H1 (cell line): ENCODE measurements around the gene PACSIN1. TPM values are rescaled to one million over a fixed set of nuclear protein-coding genes. Genes with fewer than 3 reads are reported as not detected.

Source experiments
- CTCF ChIA-PET: fragments of 300-600 bp; sonication (Branson Sonifier 250); formaldehyde crosslinking; loops from one replicate; lab custom pipeline; 2021; ENCODE audit not compliant: partially characterized antibody; lab: Charles Lee
- POLR2A ChIA-PET: fragments of 300-600 bp; sonication (Branson Sonifier 250); formaldehyde crosslinking; loops from one replicate; lab custom pipeline; 2021; ENCODE audit warnings: inconsistent platforms; ENCODE audit not compliant: partially characterized antibody; lab: Charles Lee
- DNase-seq, 2 experiments: peaks; one replicate each; pipeline versions ENCODE4 v3.0.0 to v3.0.0-alpha.2; 2010 to 2022; ENCODE audit warnings: low spot score in 2 of 2, low read depth in 1 of 2, mixed read lengths in 1 of 2
- FAIRE-seq: peaks from 2 replicates; lab custom pipeline; 2011; peaks lifted over from hg19 to GRCh38; lab: Jason Lieb, UNC
- H2AFZ ChIP-seq: 2 replicates; pipeline ENCODE4 v1.8.1; 2012; ENCODE audit warnings: low read length, inconsistent platforms
- H2AK5ac ChIP-seq: 2 replicates; pipeline ENCODE4 v1.6.1; 2013; ENCODE audit warnings: low read depth, low read length
- H2BK120ac ChIP-seq: replicated peaks from 2 replicates; pipeline ENCODE3; 2013; ENCODE audit warnings: low read depth, low read length, inconsistent platforms
- H2BK12ac ChIP-seq: 2 replicates; pipeline ENCODE4 v1.6.1; 2013; ENCODE audit warnings: low read depth, low read length
- H2BK15ac ChIP-seq: 2 replicates; pipeline ENCODE4 v1.6.1; 2013; ENCODE audit warnings: low read length
- H2BK20ac ChIP-seq: 2 replicates; pipeline ENCODE4 v1.6.1; 2013; ENCODE audit warnings: low read length
- H2BK5ac ChIP-seq: 2 replicates; pipeline ENCODE4 v1.6.1; 2013; ENCODE audit warnings: low read depth, low read length
- H3K14ac ChIP-seq: 2 replicates; pipeline ENCODE4 v1.6.1; 2013; ENCODE audit warnings: inconsistent platforms; ENCODE audit not compliant: insufficient read length
- H3K18ac ChIP-seq: 2 replicates; pipeline ENCODE4 v1.6.1; 2013; ENCODE audit warnings: low read length; ENCODE audit errors: extremely low read depth
- H3K23ac ChIP-seq: 2 replicates; pipeline ENCODE4 v1.6.1; 2013; ENCODE audit warnings: inconsistent platforms; ENCODE audit not compliant: insufficient read length
- H3K23me2 ChIP-seq: 2 replicates; pipeline ENCODE4 v1.6.1; 2013; ENCODE audit warnings: low read depth, low read length
- H3K27ac ChIP-seq: 2 replicates; pipeline ENCODE4 v1.6.1; 2011; ENCODE audit warnings: low read depth, low read length, inconsistent platforms
- H3K27me3 ChIP-seq, 4 experiments: replicated peaks in 1 of 4; 1 replicate in 1 of 4; 2 replicates in 3 of 4; pipeline versions ENCODE4 v1.6.1 to v1.8.1; 2011 to 2013; ENCODE audit warnings: low read length in 3 of 4, mild to moderate bottlenecking in 3 of 4, inconsistent platforms in 2 of 4, mixed read lengths in 2 of 4, moderate library complexity in 1 of 4; ENCODE audit not compliant: control insufficient read depth in 3 of 4, insufficient read depth in 3 of 4; ENCODE audit errors: extremely low read depth in 1 of 4
- H3K36me3 ChIP-seq, 4 experiments: 2 replicates each; pipeline versions ENCODE4 v1.6.1 to v1.8.1; 2011 to 2013; ENCODE audit warnings: mild to moderate bottlenecking in 4 of 4, low read length in 3 of 4, moderate library complexity in 2 of 4, control low read depth in 1 of 4, inconsistent platforms in 1 of 4; ENCODE audit not compliant: insufficient read depth in 4 of 4, control insufficient read depth in 2 of 4
- H3K4ac ChIP-seq: replicated peaks from 2 replicates; pipeline ENCODE3; 2013; ENCODE audit warnings: low read length, low read depth, mixed read lengths, inconsistent platforms; ENCODE audit not compliant: insufficient read length
- H3K4me1 ChIP-seq, 4 experiments: replicated peaks in 1 of 4; 1 replicate in 1 of 4; 2 replicates in 3 of 4; pipeline versions ENCODE4 v1.6.1 to v1.8.1; 2011 to 2013; ENCODE audit warnings: low read length in 3 of 4, inconsistent platforms in 2 of 4, mixed read lengths in 1 of 4; ENCODE audit not compliant: insufficient read depth in 4 of 4, control insufficient read depth in 3 of 4
- H3K4me2 ChIP-seq, 2 experiments: 2 replicates each; pipeline versions ENCODE4 v1.6.1 to v1.8.1; 2011 to 2013; ENCODE audit warnings: low read depth in 2 of 2, low read length in 2 of 2, control low read depth in 1 of 2, inconsistent platforms in 1 of 2, mild to moderate bottlenecking in 1 of 2; ENCODE audit not compliant: insufficient read depth in 1 of 2
- H3K4me3 ChIP-seq, 4 experiments: fragments of 200-600, 300-600 bp in 1 of 4; sonication (generic), shearing (Covaris generic), sonication (Bioruptor Twin) in 1 of 4; 2 replicates each; pipeline versions ENCODE4 v1.5.1 to v1.8.1; 2011 to 2016; ENCODE audit warnings: low read length in 4 of 4, low read depth in 3 of 4, control low read depth in 2 of 4, inconsistent platforms in 2 of 4, mild to moderate bottlenecking in 2 of 4, mixed read lengths in 1 of 4, moderate library complexity in 1 of 4; ENCODE audit not compliant: insufficient read depth in 2 of 4; ENCODE audit errors: extremely low read depth in 1 of 4
- H3K56ac ChIP-seq: replicated peaks from 2 replicates; pipeline ENCODE3; 2013; ENCODE audit warnings: low read depth, mild to moderate bottlenecking, mixed read lengths, low read length, inconsistent platforms; ENCODE audit not compliant: insufficient read length
- H3K79me1 ChIP-seq: 2 replicates; pipeline ENCODE4 v1.6.1; 2013; ENCODE audit warnings: low read depth, low read length, control low read depth
- H3K79me2 ChIP-seq, 2 experiments: 2 replicates each; pipeline versions ENCODE4 v1.6.1 to v1.8.1; 2012 to 2013; ENCODE audit warnings: low read length in 2 of 2, mild to moderate bottlenecking in 2 of 2, inconsistent platforms in 1 of 2; ENCODE audit not compliant: insufficient read depth in 2 of 2, control insufficient read depth in 1 of 2
- H3K9ac ChIP-seq, 4 experiments: replicated peaks in 1 of 4; 1 replicate in 1 of 4; 2 replicates in 3 of 4; pipeline versions ENCODE4 v1.6.1 to v1.8.1; 2011 to 2013; ENCODE audit warnings: low read depth in 3 of 4, low read length in 3 of 4, control low read depth in 2 of 4, mild to moderate bottlenecking in 2 of 4, moderate library complexity in 2 of 4, inconsistent platforms in 1 of 4; ENCODE audit errors: extremely low read depth in 1 of 4
- H3K9me3 ChIP-seq, 2 experiments: 2 replicates each; pipeline versions ENCODE4 v1.6.1 to v1.8.1; 2012 to 2013; ENCODE audit warnings: mild to moderate bottlenecking in 2 of 2, moderate library complexity in 2 of 2, control low read depth in 1 of 2, inconsistent platforms in 1 of 2, low read depth in 1 of 2, low read length in 1 of 2, mixed read lengths in 1 of 2; ENCODE audit not compliant: insufficient read depth in 2 of 2
- H4K20me1 ChIP-seq, 2 experiments: replicated peaks in 1 of 2; 2 replicates each; pipeline versions ENCODE3 to v1.8.1; 2011 to 2013; ENCODE audit warnings: inconsistent platforms in 2 of 2, low read length in 2 of 2, mild to moderate bottlenecking in 1 of 2; ENCODE audit not compliant: insufficient read depth in 2 of 2, control insufficient read depth in 1 of 2
- H4K5ac ChIP-seq: 2 replicates; pipeline ENCODE4 v1.6.1; 2013; ENCODE audit warnings: low read length, low read depth, mixed read lengths, inconsistent platforms; ENCODE audit not compliant: insufficient read length
- H4K8ac ChIP-seq: 2 replicates; pipeline ENCODE4 v1.8.0; 2013; ENCODE audit warnings: mild to moderate bottlenecking, moderate library complexity, low read length, inconsistent platforms; ENCODE audit not compliant: insufficient read depth; ENCODE audit errors: extremely low read depth
- H4K91ac ChIP-seq: replicated peaks from 2 replicates; pipeline ENCODE3; 2013; ENCODE audit warnings: low read length, mixed read lengths, inconsistent platforms; ENCODE audit not compliant: insufficient read length
- RAD21 ChIP-seq, 2 experiments: IDR thresholded peaks in 1 of 2; conservative IDR thresholded peaks in 1 of 2; 2 replicates each; pipeline ENCODE4 v1.6.1; 2011; ENCODE audit warnings: low read depth in 2 of 2, low read length in 2 of 2, improper control_type of control experiment in 1 of 2, inconsistent platforms in 1 of 2, mild to moderate bottlenecking in 1 of 2, moderate library complexity in 1 of 2
- WGBS, 2 experiments: shearing (Covaris generic) in 1 of 2; methylation state at CpG; one replicate each; pipeline versions ENCODE4 v1.1.6 to v1.1.7; 2013 to 2015; ENCODE audit warnings: low lambda C conversion rate in 2 of 2, mixed read lengths in 2 of 2, inconsistent platforms in 1 of 2, low coverage in 1 of 2, missing lambda C conversion rate in 1 of 2; ENCODE audit not compliant: insufficient replicate concordance in 2 of 2, insufficient coverage in 1 of 2, insufficient read length in 1 of 2; ENCODE audit errors: extremely low coverage in 1 of 2, missing lambda C conversion rate in 1 of 2; 5-methylcytosine and 5-hydroxymethylcytosine counted together
- polyA plus RNA-seq, 7 experiments: library from polyadenylated mRNA; depleted of rRNA in 3 of 7; stranded (reverse) in 5 of 7; unstranded in 2 of 7; fragments of >200 nt in 5 of 7; fragments of 200-250 nt in 2 of 7; gene quantifications; 1 replicate in 5 of 7; 2 replicates in 1 of 7; 4 replicates in 1 of 7; pipeline versions ENCODE4 v1.2.1 to v1.2.3, GENCODE V29; 2011 to 2013; ENCODE audit warnings: missing spikeins in 2 of 7, mixed read lengths in 2 of 7
- total RNA-seq: library from RNA; stranded (reverse); fragmentation: NEBNext Ultra II Directional; extraction: Animal tissue kit (Norgen Biotek cat#: 25700); gene quantifications from 2 replicates; pipeline ENCODE4 v1.2.1, GENCODE V29; 2021

Gene PACSIN1
- total and polyA plus RNA-seq, 2 of the 8 experiments (the other 6 are each of a cell fraction or from before 2014, with no cell fraction given) = 5.9 to 11.1 TPM

DNA sequence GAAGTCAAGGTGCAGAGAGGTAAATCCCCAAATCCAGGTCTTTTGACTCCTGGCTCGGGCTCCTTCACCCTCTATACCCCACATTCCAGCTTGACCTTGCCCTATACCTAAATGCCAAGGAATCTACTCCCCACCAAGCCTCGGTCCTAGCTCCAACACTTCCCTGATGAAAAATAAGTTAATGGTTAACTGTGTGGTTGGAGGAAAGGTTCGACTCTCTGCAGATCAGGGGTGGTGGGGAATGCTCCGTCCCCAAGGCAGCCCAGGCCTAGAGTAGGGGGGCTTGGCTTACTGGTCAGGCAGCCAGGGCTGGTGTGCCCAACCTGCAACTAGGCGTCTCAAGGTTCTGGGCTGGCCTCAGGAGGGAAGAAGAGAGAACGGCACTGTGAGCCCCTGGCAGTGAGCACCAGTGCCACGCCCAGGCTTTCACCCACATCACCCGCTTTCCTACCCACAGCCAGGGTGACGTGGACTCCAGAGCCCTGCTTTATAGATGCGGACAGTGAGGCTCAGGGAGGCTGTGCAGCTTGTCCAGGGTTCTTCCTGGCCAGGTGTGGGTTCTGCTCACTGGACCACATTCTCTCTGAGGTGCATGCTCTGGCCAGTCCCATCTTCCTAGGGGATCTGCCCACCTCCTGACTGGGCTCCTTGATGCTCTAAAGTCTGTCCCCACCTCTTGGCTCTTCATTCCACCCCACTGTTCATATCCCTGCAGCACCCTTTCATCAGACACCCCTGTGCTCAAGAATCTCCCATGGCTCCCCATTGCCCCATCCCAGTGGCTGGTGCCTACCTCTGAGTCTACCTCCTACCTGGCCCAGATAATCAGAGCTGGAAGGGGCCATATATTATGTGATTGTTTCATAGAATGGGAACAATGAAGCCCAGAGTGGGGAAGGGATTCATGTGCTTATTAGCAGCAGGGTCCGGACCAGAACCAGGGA, 82.1 kb downstream of the PACSIN1 start:
- H3K36me3 ChIP-seq = no peaks in the 10 kb centered on the region
- no peak overlapping the region for H3K23ac ChIP-seq
- no peak overlapping the region for H3K4me3 ChIP-seq
- no peak overlapping the region for H3K9ac ChIP-seq
- H3K9me3 ChIP-seq = no peaks in the 10 kb centered on the region
- peak overlapping the region; percentile 43 for H2BK12ac ChIP-seq
- no peak overlapping the region for H3K18ac ChIP-seq
- no peak overlapping the region for H2BK5ac ChIP-seq
- H2AK5ac ChIP-seq = no peak overlapping the region
- H2BK20ac ChIP-seq = no peak overlapping the region
- no peaks in the 10 kb centered on the region; a peak in 3 of 7 replicates for H3K4me1 ChIP-seq
- ChIA-PET POLR2A (interaction anchor here (1.0 to 1.9 kb wide), 3 partner anchors 15 to 147 kb away, joined by 3 to 4 read pairs (median 3); no protein-coding TSS in a partner anchor), CTCF (interaction anchor here (0.8 to 2.4 kb wide), 12 partner anchors 11 to 352 kb away, joined by 3 to 9 read pairs (median 3); partner anchors contain the start of gene SMIM29)
- H3K23me2 ChIP-seq = no peaks in the 10 kb centered on the region
- no peak overlapping the region for H3K4ac ChIP-seq
- no peak overlapping the region for H2BK15ac ChIP-seq
- DNase-seq (no peak), FAIRE-seq (no peak)
- no peak overlapping the region for H2AFZ ChIP-seq
- H3K79me2 ChIP-seq = no peaks in the 10 kb centered on the region
- no peak overlapping the region for H3K14ac ChIP-seq
- no peak overlapping the region for H4K5ac ChIP-seq
- no peaks in the 10 kb centered on the region for H3K79me1 ChIP-seq
- H4K8ac ChIP-seq = peak overlapping the region; percentile 1; the same call in 1 of the 2 replicates
- no peak overlapping the region for H2BK120ac ChIP-seq
- no peaks in the 10 kb centered on the region for H3K27me3 ChIP-seq
- H3K56ac ChIP-seq = no peak overlapping the region
- no peak overlapping the region for H4K91ac ChIP-seq
- 91% methylated on average over 9 of the region's 11 CpGs; no CpG with 5 or more reads in 1 of the 2 experiments for WGBS, 2 experiments
- H3K27ac ChIP-seq = no peak overlapping the region
- H4K20me1 ChIP-seq = no peaks in the 10 kb centered on the region
- H3K4me2 ChIP-seq = no peak overlapping the region
- no peak for TF ChIP-seq RAD21 (IDR thresholded peaks at IDR 0.05 in 1 of 2, conservative IDR thresholded peaks at IDR 0.05 in 1 of 2; ENCODE audit: low read depth in 2 of 2, low read length in 2 of 2)
